Hepatocyte (in vitro differentiated cells): ENCODE results near the gene SERINC1.

Experiments used
- EZH2 ChIP-seq: fragments of 200-600 bp; sonication (generic); IDR thresholded peaks from 2 replicates; pipeline ENCODE4 v1.6.1; 2016; ENCODE audit warnings: antibody characterized with exemption, mild to moderate bottlenecking, borderline replicate concordance
- TF ChIP-seq, protein P1 (sequence below): fragments of 200-600 bp; sonication (generic); IDR thresholded peaks from 2 replicates; pipeline ENCODE4 v1.5.1; 2016; ENCODE audit warnings: antibody characterized with exemption, mild to moderate bottlenecking; ENCODE audit not compliant: poor library complexity

DNA sequence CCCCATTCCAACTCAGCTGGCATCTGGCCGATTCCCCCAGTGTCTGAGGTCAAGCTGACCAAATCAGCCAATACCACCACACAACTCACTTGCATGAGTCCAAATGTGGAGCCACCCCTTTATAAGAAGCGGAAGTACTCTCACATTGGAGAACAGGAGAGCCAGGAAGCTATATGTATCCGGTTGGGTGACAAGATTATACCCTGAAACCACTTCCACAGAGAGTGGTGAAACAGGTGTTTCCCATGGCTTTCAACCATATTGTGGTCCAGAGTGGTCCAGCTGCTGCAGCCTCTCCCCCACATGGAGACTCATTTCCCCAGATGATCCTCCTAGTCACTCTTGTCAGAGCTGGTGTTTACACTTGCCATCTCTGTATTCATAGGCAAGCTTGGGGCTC is 24.0 kb upstream of the SERINC1 start:
- TF ChIP-seq, protein P1, sequence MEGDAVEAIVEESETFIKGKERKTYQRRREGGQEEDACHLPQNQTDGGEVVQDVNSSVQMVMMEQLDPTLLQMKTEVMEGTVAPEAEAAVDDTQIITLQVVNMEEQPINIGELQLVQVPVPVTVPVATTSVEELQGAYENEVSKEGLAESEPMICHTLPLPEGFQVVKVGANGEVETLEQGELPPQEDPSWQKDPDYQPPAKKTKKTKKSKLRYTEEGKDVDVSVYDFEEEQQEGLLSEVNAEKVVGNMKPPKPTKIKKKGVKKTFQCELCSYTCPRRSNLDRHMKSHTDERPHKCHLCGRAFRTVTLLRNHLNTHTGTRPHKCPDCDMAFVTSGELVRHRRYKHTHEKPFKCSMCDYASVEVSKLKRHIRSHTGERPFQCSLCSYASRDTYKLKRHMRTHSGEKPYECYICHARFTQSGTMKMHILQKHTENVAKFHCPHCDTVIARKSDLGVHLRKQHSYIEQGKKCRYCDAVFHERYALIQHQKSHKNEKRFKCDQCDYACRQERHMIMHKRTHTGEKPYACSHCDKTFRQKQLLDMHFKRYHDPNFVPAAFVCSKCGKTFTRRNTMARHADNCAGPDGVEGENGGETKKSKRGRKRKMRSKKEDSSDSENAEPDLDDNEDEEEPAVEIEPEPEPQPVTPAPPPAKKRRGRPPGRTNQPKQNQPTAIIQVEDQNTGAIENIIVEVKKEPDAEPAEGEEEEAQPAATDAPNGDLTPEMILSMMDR: no peak
- TF ChIP-seq EZH2: no peak
